PC-3 (cell line): ENCODE measurements around the gene CCDC78. TPM values are rescaled to one million over a fixed set of nuclear protein-coding genes. Genes with fewer than 3 reads are reported as not detected.

Source experiments
- ATAC-seq: fragments of 200-7000 bp; cut with Tn5 transposase; 2 replicates; pipeline ENCODE4 v1.9.1; 2020; ENCODE audit warnings: mild to moderate bottlenecking, moderate library complexity
- BruUV-seq: library from RNA; stranded (reverse); fragments of 400-500 nt; replicated peaks from 2 replicates; lab custom pipeline; 2021; lab: Mats Ljungman, UMichigan
- CTCF ChIA-PET: fragments of 300-600 bp; sonication (Branson Sonifier 250); formaldehyde crosslinking; loops from one replicate; lab custom pipeline; 2022; ENCODE audit warnings: antibody characterized with exemption; lab: Charles Lee
- POLR2A ChIA-PET: fragments of 300-600 bp; sonication (Branson Sonifier 250); formaldehyde crosslinking; loops from one replicate; lab custom pipeline; 2022; ENCODE audit warnings: antibody characterized with exemption; ENCODE audit not compliant: unreplicated experiment; lab: Charles Lee
- DNase-seq: peaks from one replicate; pipeline ENCODE4 v3.0.0-alpha.2; 2015
- H2AFZ ChIP-seq: fragments of 300-600 bp; sonication (generic); 2 replicates; pipeline ENCODE4 v1.6.0; 2016; ENCODE audit warnings: antibody characterized with exemption, low read length
- H3F3A ChIP-seq: fragments of 300-600 bp; sonication (generic); one replicate; pipeline ENCODE4 v1.6.0; 2017; ENCODE audit warnings: antibody characterized with exemption, low read length, control low read depth, mild to moderate bottlenecking; ENCODE audit not compliant: unreplicated experiment
- H3K27ac ChIP-seq: fragments of 300-600 bp; sonication (generic); 2 replicates; pipeline ENCODE4 v1.5.1; 2016; ENCODE audit warnings: mild to moderate bottlenecking, low read length
- H3K27me3 ChIP-seq: fragments of 300-600 bp; sonication (generic); 2 replicates; pipeline ENCODE4 v1.6.1; 2016; ENCODE audit warnings: low read length, mixed read lengths
- H3K36me3 ChIP-seq: fragments of 300-600 bp; sonication (generic); 2 replicates; pipeline ENCODE4 v1.6.1; 2016; ENCODE audit warnings: low read depth, mixed run types, low read length, mixed read lengths
- H3K4me1 ChIP-seq: fragments of 300-600 bp; sonication (generic); 2 replicates; pipeline ENCODE4 v1.5.1; 2016; ENCODE audit warnings: low read length; ENCODE audit not compliant: insufficient read depth
- H3K4me2 ChIP-seq: fragments of 300-600 bp; sonication (generic); 2 replicates; pipeline ENCODE4 v1.6.0; 2016; ENCODE audit warnings: low read length
- H3K4me3 ChIP-seq: fragments of 300-600 bp; sonication (generic); 2 replicates; pipeline ENCODE4 v1.5.1; 2016; ENCODE audit warnings: mild to moderate bottlenecking, low read length, mixed read lengths
- H3K79me2 ChIP-seq: fragments of 300-600 bp; sonication (generic); 2 replicates; pipeline ENCODE4 v1.6.1; 2017; ENCODE audit warnings: low read length, mixed read lengths
- H3K9ac ChIP-seq: fragments of 300-600 bp; sonication (generic); 2 replicates; pipeline ENCODE4 v1.6.0; 2016; ENCODE audit warnings: mild to moderate bottlenecking, low read length
- H3K9me2 ChIP-seq: fragments of 300-600 bp; sonication (generic); replicated peaks from 2 replicates; pipeline ENCODE4 v1.6.1; 2016; ENCODE audit warnings: mixed run types, low read length, mixed read lengths
- H3K9me3 ChIP-seq: fragments of 300-600 bp; sonication (generic); 2 replicates; pipeline ENCODE4 v1.6.1; 2016; ENCODE audit warnings: low read length, mixed read lengths
- H4K20me1 ChIP-seq: fragments of 300-600 bp; sonication (generic); 2 replicates; pipeline ENCODE4 v1.6.1; 2016; ENCODE audit warnings: low read length, mixed read lengths
- CTCF ChIP-seq: fragments of 300-600 bp; sonication (generic); conservative IDR thresholded peaks from 2 replicates; pipeline ENCODE4 v1.5.1; 2017; ENCODE audit warnings: antibody characterized with exemption, low read depth, mild to moderate bottlenecking, low read length
- EZH2 ChIP-seq: fragments of 300-600 bp; sonication (generic); IDR thresholded peaks from one replicate; pipeline ENCODE4 v1.6.1; 2017; ENCODE audit warnings: antibody characterized with exemption, mild to moderate bottlenecking, low read length; ENCODE audit not compliant: unreplicated experiment
- EZH2phosphoT487 ChIP-seq: fragments of 300-600 bp; sonication (generic); IDR thresholded peaks from 2 replicates; pipeline ENCODE4 v1.6.1; 2018; ENCODE audit warnings: mild to moderate bottlenecking, antibody characterized with exemption, low read length, borderline replicate concordance
- intact Hi-C: fragments of 100-400 bp; cut with micrococcal nuclease; formaldehyde crosslinking; loops from 2 replicates; pipeline ENCODE4 v1.9.0; 2023
- total RNA-seq: library from RNA; depleted of rRNA; stranded (reverse); fragments of >200 nt; gene quantifications from 2 replicates; pipeline ENCODE4 v1.2.3, GENCODE V29; 2014

The CCDC78 gene
- total RNA-seq, 1 experiment from 2014 or later = 3.3 TPM

- Histone ChIP-seq H3K4me1 (peaks cover 26% of the 10 kb centered on the region), H2AFZ (no peak overlapping the region), H3K27ac (no peak overlapping the region), H3K4me2 (peak overlapping the region; percentile 71), H3K9me2 (no peaks in the 10 kb centered on the region), H3K36me3 (peaks cover 6% of the 10 kb centered on the region), H3K27me3 (no peaks in the 10 kb centered on the region), H3K4me3 (peak overlapping the region; percentile 42; the same call in 1 of the 2 replicates), H3K79me2 (peaks cover 35% of the 10 kb centered on the region), H3F3A (no peaks in the 10 kb centered on the region), H4K20me1 (peaks cover 10% of the 10 kb centered on the region; the same call in 1 of the 2 replicates), H3K9ac (no peak overlapping the region), H3K9me3 (no peaks in the 10 kb centered on the region)
- intact Hi-C loops = no loop called here
- CTCF ChIA-PET = no interaction called here
- no peak for TF ChIP-seq EZH2phosphoT487
- TF ChIP-seq EZH2 = no peak
- no peak for TF ChIP-seq CTCF
- POLR2A ChIA-PET = no interaction called here
- BruUV-seq = no TSS peak
- ATAC-seq (peak; percentile 1), DNase-seq (peak; percentile 12)
These were observed 47.1 kb downstream of the CCDC78 start for GRCh38 chr16:678858-679813.

- no TSS peak for BruUV-seq
- Histone ChIP-seq H3K9me2 (no peaks in the 10 kb centered on the region), H3K27ac (no peak overlapping the region), H3K9ac (no peak overlapping the region), H3K4me2 (no peak overlapping the region), H3K36me3 (peaks cover 6% of the 10 kb centered on the region), H4K20me1 (peaks cover 10% of the 10 kb centered on the region; the same call in 1 of the 2 replicates), H3K79me2 (peaks cover 30% of the 10 kb centered on the region), H2AFZ (no peak overlapping the region), H3K27me3 (no peaks in the 10 kb centered on the region), H3F3A (no peaks in the 10 kb centered on the region), H3K4me1 (peaks cover 21% of the 10 kb centered on the region), H3K9me3 (no peaks in the 10 kb centered on the region), H3K4me3 (no peak overlapping the region)
- ATAC-seq (no peak), DNase-seq (no peak)
- TF ChIP-seq EZH2 = no peak
- TF ChIP-seq CTCF = no peak
- TF ChIP-seq EZH2phosphoT487 = no peak
- POLR2A ChIA-PET = no interaction called here
- CTCF ChIA-PET = no interaction called here
- intact Hi-C loops = no loop called here
These were observed 47.9 kb downstream of the CCDC78 start for GRCh38 chr16:678209-678857.
